ENCODE measurements around the gene PNPLA5.
"Not testable (repeated sequence)": the region's sequence is repeated elsewhere in the genome, so short reads cannot be mapped to it uniquely, and the experiment has no call there.

Gene PNPLA5

GRCh38 chr22:43891360-43892182, at the start of gene PNPLA5:
TSS of gene PNPLA5 (minus strand) at chr22:43892013. CDS start at chr22:43891880, 133 bp downstream.
- peak in 1 of 2 donors; percentile 25 for DNase-seq (ENCODE audit: low read depth in 2 of 2)

- DNase-seq (ENCODE audit: low read depth in 2 of 2), result no peak
These were observed 49.6 kb upstream of the PNPLA5 start for GRCh38 chr22:43941449-43941848.

GRCh38 chr22:43931771-43932170, 40.0 kb upstream of the PNPLA5 start:
- no peak for DNase-seq (ENCODE audit: low read depth in 2 of 2)

GRCh38 chr22:43928908-43929307, 37.1 kb upstream of the PNPLA5 start:
- no peak for DNase-seq (ENCODE audit: low read depth in 2 of 2)

- DNase-seq (ENCODE audit: low read depth in 2 of 2), result no peak
These were observed 36.7 kb upstream of the PNPLA5 start for GRCh38 chr22:43928468-43928867.

GRCh38 chr22:43926349-43926710, 34.5 kb upstream of the PNPLA5 start:
- no peak for DNase-seq (ENCODE audit: low read depth in 2 of 2)

GRCh38 chr22:43925433-43926348, 33.9 kb upstream of the PNPLA5 start:
- no peak for DNase-seq (ENCODE audit: low read depth in 2 of 2)

GRCh38 chr22:43924877-43925276, 33.1 kb upstream of the PNPLA5 start:
- DNase-seq (ENCODE audit: low read depth in 2 of 2), result no peak

- peak; percentile 68 to 76 for DNase-seq (ENCODE audit: low read depth in 2 of 2)
These were observed 32.0 kb upstream of the PNPLA5 start, which contains the start of gene PNPLA3 for GRCh38 chr22:43923631-43924464. TSS of gene PNPLA3 (plus strand) at chr22:43923805. CDS start at chr22:43923912, 107 bp downstream.

- no peak for DNase-seq (ENCODE audit: low read depth in 2 of 2)
These were observed 31.4 kb upstream of the PNPLA5 start for GRCh38 chr22:43923191-43923590.

- no peak for DNase-seq (ENCODE audit: low read depth in 2 of 2)
These were observed 30.3 kb upstream of the PNPLA5 start for GRCh38 chr22:43922123-43922522.

- DNase-seq (ENCODE audit: low read depth in 2 of 2), result no peak
These were observed 29.6 kb upstream of the PNPLA5 start for GRCh38 chr22:43921370-43921769.

- DNase-seq (ENCODE audit: low read depth in 2 of 2), result no peak
These were observed 27.5 kb upstream of the PNPLA5 start for GRCh38 chr22:43919106-43919973.

GRCh38 chr22:43917521-43917920, 25.7 kb upstream of the PNPLA5 start:
- DNase-seq (ENCODE audit: low read depth in 2 of 2), result no peak

- DNase-seq (ENCODE audit: low read depth in 2 of 2), result no peak
These were observed 19.5 kb upstream of the PNPLA5 start for GRCh38 chr22:43911351-43911750.

GRCh38 chr22:43910178-43910695, 18.4 kb upstream of the PNPLA5 start:
- DNase-seq (ENCODE audit: low read depth in 2 of 2), result no peak

- no peak for DNase-seq (ENCODE audit: low read depth in 2 of 2)
These were observed 17.9 kb upstream of the PNPLA5 start for GRCh38 chr22:43909708-43910107.

GRCh38 chr22:43905681-43906080, 13.9 kb upstream of the PNPLA5 start:
- DNase-seq (ENCODE audit: low read depth in 2 of 2), result no peak

- DNase-seq (ENCODE audit: low read depth in 2 of 2), result not testable (repeated sequence)
These were observed 12.6 kb upstream of the PNPLA5 start for GRCh38 chr22:43904412-43904811.

GRCh38 chr22:43903033-43903432, 11.2 kb upstream of the PNPLA5 start:
- DNase-seq (ENCODE audit: low read depth in 2 of 2), result not testable (repeated sequence)

Data from activated CD4-positive, alpha-beta T cell treated with anti-CD3 and anti-CD28 coated beads for 24 hours (primary cell).